ENCODE data around the gene JMJD6. TPM values are rescaled to one million over a fixed set of nuclear protein-coding genes. Genes with fewer than 3 reads are reported as not detected.

The JMJD6 gene
- total and polyA plus RNA-seq, 2 experiments from 2014 or later: 19.3 to 44.8 TPM

DNA sequence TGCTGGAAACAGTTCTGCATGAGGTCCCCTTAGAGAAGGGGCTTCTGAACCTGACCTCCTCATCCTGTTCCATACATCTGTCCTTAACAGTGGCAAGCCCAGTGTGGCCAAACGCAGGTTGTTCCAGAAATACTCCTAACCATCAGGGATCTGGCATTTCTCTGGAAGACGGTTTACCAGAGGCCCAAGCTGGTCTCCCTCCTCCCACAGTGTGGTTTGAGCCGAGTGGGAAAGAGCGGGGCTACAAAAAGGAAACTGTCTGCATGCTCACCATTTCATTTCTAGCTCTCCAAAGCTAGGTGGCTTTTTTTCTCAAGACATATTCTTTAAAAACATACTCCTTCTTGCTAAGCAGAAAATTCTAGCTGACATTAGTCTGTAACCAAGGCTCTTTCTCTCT lies 21.6 kb downstream of the JMJD6 start:
- Histone ChIP-seq H3K9me2 (replicated peaks; ENCODE audit: insufficient read depth) (no peaks in the 10 kb centered on the region), H3K4me3 (peak overlapping the region; percentile 13), H3K36me3 (replicated peaks; ENCODE audit: insufficient read depth, low read depth) (no peaks in the 10 kb centered on the region), H3K4me1 (ENCODE audit: insufficient read depth) (peaks cover 44% of the 10 kb centered on the region), H4K20me1 (ENCODE audit: insufficient read depth, poor library complexity, severe bottlenecking) (peaks cover 23% of the 10 kb centered on the region), H3K9me3 (ENCODE audit: low read depth) (no peaks in the 10 kb centered on the region), H3K27ac (peak overlapping the region; percentile 34), H3K27me3 (no peaks in the 10 kb centered on the region), H3K79me2 (peaks cover 80% of the 10 kb centered on the region), H2AFZ (no peak overlapping the region), H3K4me2 (no peak overlapping the region)
- DNase-seq (ENCODE audit: low spot score): no peak
- TF ChIP-seq EZH2 (IDR thresholded peaks at IDR 0.05; ENCODE audit: borderline replicate concordance) (no peak), EZH2phosphoT487 (IDR thresholded peaks at IDR 0.05; ENCODE audit: low read depth, severe bottlenecking, unreplicated experiment) (no peak)
- TF ChIP-seq, protein P1, sequence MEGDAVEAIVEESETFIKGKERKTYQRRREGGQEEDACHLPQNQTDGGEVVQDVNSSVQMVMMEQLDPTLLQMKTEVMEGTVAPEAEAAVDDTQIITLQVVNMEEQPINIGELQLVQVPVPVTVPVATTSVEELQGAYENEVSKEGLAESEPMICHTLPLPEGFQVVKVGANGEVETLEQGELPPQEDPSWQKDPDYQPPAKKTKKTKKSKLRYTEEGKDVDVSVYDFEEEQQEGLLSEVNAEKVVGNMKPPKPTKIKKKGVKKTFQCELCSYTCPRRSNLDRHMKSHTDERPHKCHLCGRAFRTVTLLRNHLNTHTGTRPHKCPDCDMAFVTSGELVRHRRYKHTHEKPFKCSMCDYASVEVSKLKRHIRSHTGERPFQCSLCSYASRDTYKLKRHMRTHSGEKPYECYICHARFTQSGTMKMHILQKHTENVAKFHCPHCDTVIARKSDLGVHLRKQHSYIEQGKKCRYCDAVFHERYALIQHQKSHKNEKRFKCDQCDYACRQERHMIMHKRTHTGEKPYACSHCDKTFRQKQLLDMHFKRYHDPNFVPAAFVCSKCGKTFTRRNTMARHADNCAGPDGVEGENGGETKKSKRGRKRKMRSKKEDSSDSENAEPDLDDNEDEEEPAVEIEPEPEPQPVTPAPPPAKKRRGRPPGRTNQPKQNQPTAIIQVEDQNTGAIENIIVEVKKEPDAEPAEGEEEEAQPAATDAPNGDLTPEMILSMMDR (IDR thresholded peaks at IDR 0.05; ENCODE audit: poor library complexity): no peak
- 71% methylated on average over 4 of the region's 4 CpGs for WGBS (ENCODE audit: low lambda C conversion rate, missing lambda C conversion rate)

DNA sequence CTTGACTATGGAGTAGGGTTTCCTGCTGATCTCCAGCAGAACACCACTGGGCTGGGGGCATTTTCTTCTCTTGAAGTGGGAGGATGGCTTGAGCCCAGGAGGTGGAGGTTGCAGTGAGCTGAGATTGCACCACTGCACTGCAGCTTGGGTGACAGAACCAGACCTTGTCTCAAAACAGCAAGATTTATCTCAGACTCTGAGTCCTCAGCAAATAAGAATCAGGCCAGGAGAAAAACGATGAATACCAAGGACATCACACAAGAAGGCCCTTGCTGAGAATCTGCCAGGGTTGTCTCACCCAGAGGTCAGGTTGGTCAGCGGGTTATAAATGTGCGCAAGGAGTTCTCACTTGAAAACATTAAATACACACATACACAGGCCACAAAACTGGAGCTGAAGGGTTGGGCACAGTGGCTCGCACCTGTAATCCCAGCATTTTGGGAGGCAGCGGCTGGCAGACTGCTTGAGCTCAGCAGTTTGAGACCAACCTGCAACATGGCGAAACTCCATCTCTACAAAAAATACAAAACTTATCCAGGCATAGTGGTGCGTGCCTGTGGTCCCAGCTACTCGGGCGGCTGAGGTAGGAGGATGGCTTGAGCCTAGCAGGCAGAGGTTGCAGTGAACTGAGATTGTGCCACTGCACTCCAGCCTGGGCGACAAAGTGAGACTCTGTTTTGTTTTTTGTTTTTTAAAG lies 23.3 kb downstream of the JMJD6 start:
- TF ChIP-seq, protein P1 (IDR thresholded peaks at IDR 0.05; ENCODE audit: poor library complexity): no peak
- TF ChIP-seq EZH2 (IDR thresholded peaks at IDR 0.05; ENCODE audit: borderline replicate concordance) (no peak), EZH2phosphoT487 (IDR thresholded peaks at IDR 0.05; ENCODE audit: low read depth, severe bottlenecking, unreplicated experiment) (no peak)
- Histone ChIP-seq H3K9me2 (replicated peaks; ENCODE audit: insufficient read depth) (no peaks in the 10 kb centered on the region), H3K36me3 (replicated peaks; ENCODE audit: insufficient read depth, low read depth) (no peaks in the 10 kb centered on the region), H4K20me1 (ENCODE audit: insufficient read depth, poor library complexity, severe bottlenecking) (peaks cover 21% of the 10 kb centered on the region), H3K4me3 (no peak overlapping the region), H3K9me3 (ENCODE audit: low read depth) (no peaks in the 10 kb centered on the region), H3K4me1 (ENCODE audit: insufficient read depth) (peaks cover 31% of the 10 kb centered on the region), H3K4me2 (no peak overlapping the region), H2AFZ (no peak overlapping the region), H3K27ac (no peak overlapping the region), H3K27me3 (no peaks in the 10 kb centered on the region), H3K79me2 (peaks cover 84% of the 10 kb centered on the region)
- no peak for DNase-seq (ENCODE audit: low spot score)
- WGBS (ENCODE audit: low lambda C conversion rate, missing lambda C conversion rate): 88% methylated on average over 10 of the region's 10 CpGs

GRCh38 chr17:76702076-76702475 lies 24.3 kb downstream of the JMJD6 start:
- Histone ChIP-seq H3K9me3 (ENCODE audit: low read depth) (no peaks in the 10 kb centered on the region), H3K79me2 (peaks cover 80% of the 10 kb centered on the region), H3K27me3 (no peaks in the 10 kb centered on the region), H3K4me1 (ENCODE audit: insufficient read depth) (peaks cover 35% of the 10 kb centered on the region), H3K27ac (peak overlapping the region; percentile 77), H3K4me2 (no peak overlapping the region), H3K9me2 (replicated peaks; ENCODE audit: insufficient read depth) (no peaks in the 10 kb centered on the region), H4K20me1 (ENCODE audit: insufficient read depth, poor library complexity, severe bottlenecking) (peaks cover 15% of the 10 kb centered on the region), H3K4me3 (no peak overlapping the region), H3K36me3 (replicated peaks; ENCODE audit: insufficient read depth, low read depth) (no peaks in the 10 kb centered on the region), H2AFZ (no peak overlapping the region)
- WGBS (ENCODE audit: low lambda C conversion rate, missing lambda C conversion rate): 78% methylated on average over 2 of the region's 2 CpGs
- no peak for DNase-seq (ENCODE audit: low spot score)
- TF ChIP-seq EZH2 (IDR thresholded peaks at IDR 0.05; ENCODE audit: borderline replicate concordance): no peak
- TF ChIP-seq EZH2phosphoT487 (IDR thresholded peaks at IDR 0.05; ENCODE audit: low read depth, severe bottlenecking, unreplicated experiment): no peak
- TF ChIP-seq, protein P1 (IDR thresholded peaks at IDR 0.05; ENCODE audit: poor library complexity): no peak
